Stomach (tissue), 9 donors: ENCODE measurements around the gene FGF12. TPM values are rescaled to one million over a fixed set of nuclear protein-coding genes. Genes with fewer than 3 reads are reported as not detected.

Experiments
- DNase-seq, 2 donors: peaks; one replicate each; pipeline versions ENCODE4 v3.0.0 to v3.0.0-alpha.2; 2013 to 2019
- H3K27ac ChIP-seq, 5 donors: fragments of 200-600 bp in 4 of 5; sonication (generic) in 4 of 5; one replicate each; pipeline ENCODE4 v1.5.1; 2013 to 2019; ENCODE audit warnings: mild to moderate bottlenecking in 1 of 5, moderate library complexity in 1 of 5
- H3K27me3 ChIP-seq, 3 donors: fragments of 200-600 bp; sonication (generic); one replicate each; pipeline ENCODE4 v1.5.1; 2017 to 2019; ENCODE audit warnings: mixed run types in 1 of 3
- H3K36me3 ChIP-seq, 4 donors: fragments of 200-600 bp; sonication (generic); 1 replicate in 3 of 4; 2 replicates in 1 of 4; pipeline ENCODE4 v1.5.1; 2016 to 2019
- H3K4me1 ChIP-seq, 4 donors: fragments of 200-600 bp; sonication (generic); one replicate each; pipeline ENCODE4 v1.5.1; 2016 to 2019
- H3K4me3 ChIP-seq, 4 donors: fragments of 200-600 bp; sonication (generic) in 3 of 4; one replicate each; pipeline ENCODE4 v1.5.1; 2016 to 2019; ENCODE audit warnings: mild to moderate bottlenecking in 1 of 4
- H3K9me3 ChIP-seq, 4 donors: fragments of 200-600 bp; sonication (generic); one replicate each; pipeline ENCODE4 v1.5.1; 2016 to 2019
- EP300 ChIP-seq: sonication (generic); formaldehyde crosslinking; IDR thresholded peaks from one replicate; pipeline ENCODE4 v1.6.1; 2017; ENCODE audit warnings: antibody characterized with exemption
- POLR2A ChIP-seq, 4 donors: fragments of 450-650 bp; IDR thresholded peaks; one replicate each; pipeline ENCODE4 v1.6.1; 2016; ENCODE audit warnings: antibody characterized with exemption in 4 of 4, control low read depth in 2 of 4, mild to moderate bottlenecking in 1 of 4, moderate library complexity in 1 of 4
- POLR2AphosphoS5 ChIP-seq, 3 donors: sonication (generic); formaldehyde crosslinking; IDR thresholded peaks; one replicate each; pipeline ENCODE4 v1.6.1; 2016; ENCODE audit warnings: antibody characterized with exemption in 3 of 3
- WGBS, 5 donors: extraction: QIAGEN DNeasy Blood & Tissue Kit in 3 of 5; methylation state at CpG; one replicate each; pipeline versions ENCODE4 v1.1.5 to v1.1.7; 2013 to 2018; 5-methylcytosine and 5-hydroxymethylcytosine counted together
- intact Hi-C: fragments of 100-400 bp; cut with DNase I; formaldehyde crosslinking; loops from one replicate; pipeline ENCODE4 v1.15.1; 2023; ENCODE audit warnings: low total_unique reads
- polyA plus RNA-seq, 3 donors: library from polyadenylated mRNA; stranded (reverse); fragments of 200-250 nt; gene quantifications; one replicate each; pipeline ENCODE4 v1.2.3, GENCODE V29; 2013
- total RNA-seq, 5 donors: library from RNA; depleted of rRNA; stranded (reverse); fragments of >200 nt; gene quantifications; one replicate each; pipeline versions ENCODE4 v1.1.0 to v1.2.3, GENCODE V29; 2014 to 2016
- TF ChIP-seq, protein P1 (sequence below), 7 experiments: fragments of 450-650 bp in 4 of 7; fragments of 200-600 bp in 3 of 7; sonication (generic) in 3 of 7; IDR thresholded peaks; one replicate each; pipeline ENCODE4 v1.5.1; 2016 to 2019; ENCODE audit warnings: antibody characterized with exemption in 7 of 7, control low read depth in 2 of 7, mild to moderate bottlenecking in 1 of 7
- donor health status: healthy with polysubstance abuse.
- donor health status: Bipolar disorder and iron deficiency.
- donor health status: healthy.

FGF12 gene
- total and polyA plus RNA-seq, 8 donors: 0.45 to 5.0 (median 0.88) TPM; not detected in 1

DNA sequence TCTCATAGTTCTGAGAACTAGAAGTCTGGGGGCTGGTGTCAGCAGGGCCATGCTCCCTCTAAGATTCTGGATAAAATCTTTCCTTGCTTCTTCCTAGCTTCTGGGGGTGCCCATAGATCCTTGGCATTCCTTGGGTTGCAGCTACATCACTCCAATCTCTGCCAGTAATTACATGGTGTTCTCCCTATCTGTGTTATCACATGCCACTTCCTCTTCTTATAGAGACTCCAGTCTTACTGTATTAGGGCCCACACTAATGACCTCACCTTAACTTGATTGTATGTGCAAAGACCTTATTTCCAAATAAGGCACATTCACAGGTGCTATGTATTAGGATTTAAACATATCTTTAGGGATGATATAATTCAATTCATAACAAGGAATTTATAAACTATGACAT lies 618.5 kb downstream of the FGF12 start:
- no peak for TF ChIP-seq POLR2A (IDR thresholded peaks at IDR 0.05)
- no peak for TF ChIP-seq EP300
- no peak for TF ChIP-seq POLR2AphosphoS5 (IDR thresholded peaks at IDR 0.05)
- TF ChIP-seq, protein P1, sequence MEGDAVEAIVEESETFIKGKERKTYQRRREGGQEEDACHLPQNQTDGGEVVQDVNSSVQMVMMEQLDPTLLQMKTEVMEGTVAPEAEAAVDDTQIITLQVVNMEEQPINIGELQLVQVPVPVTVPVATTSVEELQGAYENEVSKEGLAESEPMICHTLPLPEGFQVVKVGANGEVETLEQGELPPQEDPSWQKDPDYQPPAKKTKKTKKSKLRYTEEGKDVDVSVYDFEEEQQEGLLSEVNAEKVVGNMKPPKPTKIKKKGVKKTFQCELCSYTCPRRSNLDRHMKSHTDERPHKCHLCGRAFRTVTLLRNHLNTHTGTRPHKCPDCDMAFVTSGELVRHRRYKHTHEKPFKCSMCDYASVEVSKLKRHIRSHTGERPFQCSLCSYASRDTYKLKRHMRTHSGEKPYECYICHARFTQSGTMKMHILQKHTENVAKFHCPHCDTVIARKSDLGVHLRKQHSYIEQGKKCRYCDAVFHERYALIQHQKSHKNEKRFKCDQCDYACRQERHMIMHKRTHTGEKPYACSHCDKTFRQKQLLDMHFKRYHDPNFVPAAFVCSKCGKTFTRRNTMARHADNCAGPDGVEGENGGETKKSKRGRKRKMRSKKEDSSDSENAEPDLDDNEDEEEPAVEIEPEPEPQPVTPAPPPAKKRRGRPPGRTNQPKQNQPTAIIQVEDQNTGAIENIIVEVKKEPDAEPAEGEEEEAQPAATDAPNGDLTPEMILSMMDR (IDR thresholded peaks at IDR 0.05): no peak
- Histone ChIP-seq H3K27ac (no peak overlapping the region), H3K9me3 (peaks cover 0 to under 1% (median 0%) of the 10 kb centered on the region in 4 donors), H3K27me3 (no peaks in the 10 kb centered on the region), H3K4me3 (no peak overlapping the region), H3K4me1 (no peaks in the 10 kb centered on the region), H3K36me3 (no peaks in the 10 kb centered on the region)
- intact Hi-C loops: no loop called here
- DNase-seq: no peak

DNA sequence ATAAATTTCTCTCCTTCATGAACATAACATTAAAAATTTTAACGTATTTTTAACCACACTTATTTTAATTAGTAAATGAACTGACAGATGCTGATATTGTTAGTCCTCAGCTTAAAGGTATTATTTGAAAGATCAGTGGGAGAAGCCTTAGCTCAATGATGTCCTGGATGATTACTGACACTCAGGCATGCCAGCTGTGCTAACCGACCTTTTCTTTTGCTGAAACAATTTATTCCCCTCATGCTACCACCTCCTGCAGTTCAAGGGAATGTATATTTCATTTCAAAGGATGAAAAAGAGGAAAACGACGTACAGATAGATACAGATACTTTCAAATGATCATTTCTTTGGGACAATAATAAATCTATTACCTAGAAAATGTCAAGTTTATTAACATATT lies 620.8 kb downstream of the FGF12 start:
- Histone ChIP-seq H3K27me3 (no peaks in the 10 kb centered on the region), H3K4me3 (no peak overlapping the region), H3K9me3 (no peaks in the 10 kb centered on the region), H3K36me3 (no peaks in the 10 kb centered on the region), H3K27ac (no peak overlapping the region), H3K4me1 (no peaks in the 10 kb centered on the region)
- WGBS, 5 donors: 64 to 73% (median 65%) methylated on average over 4 of the region's 4 CpGs
- no peak for DNase-seq
- intact Hi-C loops: no loop called here
- TF ChIP-seq EP300 (no peak), POLR2A (IDR thresholded peaks at IDR 0.05) (no peak), POLR2AphosphoS5 (IDR thresholded peaks at IDR 0.05) (no peak)
- TF ChIP-seq, protein P1 (IDR thresholded peaks at IDR 0.05): no peak

DNA sequence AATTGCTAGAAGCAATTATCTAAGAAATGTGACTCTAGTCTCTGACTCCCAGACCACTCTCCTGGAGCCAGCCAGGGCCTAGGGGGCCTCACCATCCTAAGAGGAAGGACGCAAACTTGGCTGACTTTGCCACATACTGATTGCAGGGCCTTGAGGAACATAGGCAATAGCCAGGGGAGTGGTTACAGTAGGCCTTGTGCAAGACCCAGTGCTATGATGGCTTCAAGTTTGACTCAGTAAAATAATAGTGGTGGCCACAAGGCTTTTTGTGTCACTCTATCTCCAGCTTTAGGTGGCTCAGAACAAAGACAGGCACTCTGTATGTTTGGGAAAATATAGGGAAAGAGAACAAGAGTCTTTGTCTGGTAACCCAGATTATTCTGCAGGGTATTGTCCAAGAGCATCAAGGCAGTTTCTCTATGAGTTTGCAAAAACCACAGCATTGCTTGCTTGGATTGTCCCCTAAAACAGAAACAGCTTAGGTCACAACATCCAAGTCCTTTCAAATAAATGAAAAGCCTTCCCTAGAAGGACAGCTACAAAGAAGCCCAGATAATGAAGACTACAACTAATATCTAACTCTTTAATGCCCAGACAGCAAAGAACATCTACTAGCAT lies 634.8 kb downstream of the FGF12 start:
- no peaks in the 10 kb centered on the region for H3K36me3 ChIP-seq
- intact Hi-C loops: no loop called here
- WGBS, 5 donors: 86 to 100% (median 93%) methylated on average over 1 of the region's 1 CpG

DNA sequence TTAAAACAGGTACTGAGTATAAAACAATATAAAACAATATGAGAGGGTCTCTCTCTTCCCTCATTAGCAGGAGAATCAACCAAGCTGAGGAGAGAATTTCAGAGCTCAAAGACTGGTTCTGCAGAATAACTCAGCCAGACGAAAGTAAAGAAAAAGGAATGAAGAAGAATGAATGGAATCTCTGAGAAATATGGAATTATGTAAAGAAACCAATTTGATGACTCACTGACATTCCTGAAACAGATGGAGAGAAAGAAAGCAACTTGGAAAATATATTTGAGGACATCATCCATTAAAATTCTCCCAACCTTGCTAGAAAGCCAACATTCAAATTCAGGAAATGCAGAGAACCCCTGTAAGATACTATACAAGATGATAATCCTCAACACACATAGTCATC lies 635.5 kb downstream of the FGF12 start:
- Histone ChIP-seq H3K27ac (no peak overlapping the region), H3K9me3 (no peaks in the 10 kb centered on the region), H3K36me3 (no peaks in the 10 kb centered on the region), H3K4me3 (no peak overlapping the region), H3K4me1 (no peaks in the 10 kb centered on the region), H3K27me3 (no peaks in the 10 kb centered on the region)
- 49 to 81% (median 74%) methylated on average over 1 of the region's 1 CpG for WGBS, 5 donors
- no peak for TF ChIP-seq EP300
- TF ChIP-seq POLR2AphosphoS5 (IDR thresholded peaks at IDR 0.05): no peak
- TF ChIP-seq POLR2A (IDR thresholded peaks at IDR 0.05): no peak
- TF ChIP-seq, protein P1 (IDR thresholded peaks at IDR 0.05): no peak
- intact Hi-C loops: no loop called here
- DNase-seq: no peak

More for the DNA sequence above, 634.8 kb downstream of the FGF12 start:
- Histone ChIP-seq H3K4me1 (no peaks in the 10 kb centered on the region), H3K27ac (no peak overlapping the region), H3K27me3 (no peaks in the 10 kb centered on the region), H3K4me3 (no peak overlapping the region), H3K9me3 (no peaks in the 10 kb centered on the region)
- no peak for DNase-seq
- TF ChIP-seq EP300 (no peak), POLR2AphosphoS5 (IDR thresholded peaks at IDR 0.05) (no peak), POLR2A (IDR thresholded peaks at IDR 0.05) (no peak)
- TF ChIP-seq, protein P1 (IDR thresholded peaks at IDR 0.05): no peak
